Measurements from ENCODE around the gene FBXL19. TPM values are rescaled to one million over a fixed set of nuclear protein-coding genes. Genes with fewer than 3 reads are reported as not detected.

The FBXL19 gene
- total and polyA plus RNA-seq, 4 donors = 0.31 to 4.8 (median 2.7) TPM

- H3K9ac ChIP-seq (ENCODE audit: low read depth in 1 of 2, low read length in 2 of 2) = no peak overlapping the region
- no peaks in the 10 kb centered on the region for H3K27me3 ChIP-seq (ENCODE audit: control insufficient read depth in 4 of 4, insufficient read depth in 4 of 4, low read length in 3 of 4)
- no peaks in the 10 kb centered on the region for H3K4me1 ChIP-seq (ENCODE audit: control insufficient read depth in 4 of 4, insufficient read depth in 4 of 4, low read length in 3 of 4)
- DNase-seq (ENCODE audit: low spot score) = no peak
- no peak overlapping the region for H3K4me3 ChIP-seq (ENCODE audit: low read depth in 1 of 3, low read length in 3 of 3)
- H3K36me3 ChIP-seq (ENCODE audit: control insufficient read depth in 4 of 4, insufficient read depth in 3 of 4, low read depth in 1 of 4, low read length in 3 of 4) = peaks cover 27 to 75% (median 49%) of the 10 kb centered on the region in 4 donors
- TF ChIP-seq SP1 (IDR thresholded peaks at IDR 0.05) (no peak), HNF4G (IDR thresholded peaks at IDR 0.05) (no peak), CTCF (IDR thresholded peaks at IDR 0.05; ENCODE audit: low read depth, low read length, missing input control) (no peak), JUND (IDR thresholded peaks at IDR 0.05) (no peak), ZBTB33 (IDR thresholded peaks at IDR 0.05) (no peak), GABPA (IDR thresholded peaks at IDR 0.05 in 1 of 2, conservative IDR thresholded peaks at IDR 0.05 in 1 of 2) (no peak), RXRA (IDR thresholded peaks at IDR 0.05) (no peak), EGR1 (IDR thresholded peaks at IDR 0.05; ENCODE audit: low read depth in 2 of 2) (no peak), YY1 (IDR thresholded peaks at IDR 0.05) (no peak), TAF1 (conservative IDR thresholded peaks at IDR 0.05) (no peak), HNF4A (conservative IDR thresholded peaks at IDR 0.05) (no peak), FOXA1 (IDR thresholded peaks at IDR 0.05) (no peak), REST (IDR thresholded peaks at IDR 0.05) (no peak), NR2F2 (IDR thresholded peaks at IDR 0.05) (no peak), FOXA2 (IDR thresholded peaks at IDR 0.05) (no peak), MAX (IDR thresholded peaks at IDR 0.05) (no peak), ATF3 (IDR thresholded peaks at IDR 0.05) (no peak), RAD21 (IDR thresholded peaks at IDR 0.05) (no peak)
- H3K9me3 ChIP-seq (ENCODE audit: control insufficient read depth in 4 of 4, low read length in 3 of 4) = no peaks in the 10 kb centered on the region
- no peak overlapping the region for H3K27ac ChIP-seq (ENCODE audit: low read depth in 1 of 2, low read length in 2 of 2)
- 97% methylated on average over 14 of the region's 14 CpGs for WGBS
Observed at GRCh38 chr16:30971298-30971697, 47.9 kb downstream of the FBXL19 start.
